Heart left ventricle (tissue), 13 donors: ENCODE data around the gene CARD18.

ENCODE experiments used
- CTCF ChIP-seq, 12 donors: fragments of 200-600 bp; sonication (generic) in 4 of 12; IDR thresholded peaks; one replicate each; pipeline versions ENCODE4 v1.5.0 to v1.8.0; 2018 to 2022; ENCODE audit warnings: antibody characterized with exemption in 12 of 12, mild to moderate bottlenecking in 5 of 12
- POLR2A ChIP-seq, 2 donors: fragments of 450-650 bp; IDR thresholded peaks; one replicate each; pipeline ENCODE4 v1.6.1; 2017; ENCODE audit warnings: antibody characterized with exemption in 2 of 2, mild to moderate bottlenecking in 2 of 2, moderate library complexity in 2 of 2
- donor health status: ischemic (EF 13 %, LVEDD 7.1; RV severe dilation, severe dysfunction).
- donor health status: DM: no; HTN: yes; CAD: no.
- donor health status: DM: no; HTN: no; CAD: no.
- donor health status: ischemic (EF 25% LVEDD 6.9; RV normal size, moderate dysfunction).
- donor health status: ischemic (EF 25% LVEDD 5.7; RV mildly dilated, moderate dysfunction).
- donor health status: ischemic (EF 35%, LVEDD 5.7; RV mildly dilated, moderate dysfunction).
- donor health status: nonischemic (EF 11% LVEDD 7.7; RV severe dilation, severe dysfunction).
- donor health status: DM: yes; HTN: yes; CAD: no.
- donor health status: PGD.
- donor health status: ischemic (EF 29% LVEDD 5.4; RV normal size, mild dysfunction).
- donor health status: nonischemic (EF 23%, LVEDD 6.1; RV moderate dilation, normal function).

GRCh38 chr11:105158436-105158835 is 18.9 kb upstream of the CARD18 start:
- TF ChIP-seq CTCF (IDR thresholded peaks at IDR 0.05), result no peak
- TF ChIP-seq POLR2A (IDR thresholded peaks at IDR 0.05), result no peak
